HG03060 (cell line): ENCODE results near the gene PIGBOS1.

Experiments
- ATAC-seq: cut with Tn5 transposase; IDR thresholded peaks from one replicate; pipeline ENCODE4 v1.9.1; 2021; ENCODE audit warnings: low read depth, moderate number of reproducible peaks; ENCODE audit not compliant: unreplicated experiment

PIGBOS1 gene

GRCh38 chr15:55270291-55270690, 48.6 kb downstream of the PIGBOS1 start:
- ATAC-seq, result no peak

GRCh38 chr15:55268176-55268695, 50.7 kb downstream of the PIGBOS1 start:
- no peak for ATAC-seq

- peak; percentile 69 for ATAC-seq
Measured at GRCh38 chr15:55267401-55268175, 51.3 kb downstream of the PIGBOS1 start.
